ENCODE results near the gene LRRTM4.

LRRTM4 gene

GRCh38 chr2:77271262-77271661 is 250.9 kb downstream of the LRRTM4 start:
- Histone ChIP-seq H3K4me2 (ENCODE audit: low read length) (no peak overlapping the region), H3K27ac (ENCODE audit: low read length) (no peak overlapping the region), H2AFZ (ENCODE audit: low read depth, low read length) (no peak overlapping the region), H3K9me3 (ENCODE audit: insufficient read depth, low read length) (no peaks in the 10 kb centered on the region), H4K20me1 (ENCODE audit: insufficient read depth, low read length) (no peaks in the 10 kb centered on the region), H3K27me3 (ENCODE audit: low read depth, low read length) (no peaks in the 10 kb centered on the region), H3K36me3 (replicated peaks; ENCODE audit: low read depth, low read length) (no peaks in the 10 kb centered on the region), H3K4me1 (ENCODE audit: low read length) (peaks cover 9% of the 10 kb centered on the region), H3K79me2 (ENCODE audit: low read length) (no peaks in the 10 kb centered on the region), H3K9ac (ENCODE audit: low read length) (no peak overlapping the region), H3K4me3 (ENCODE audit: low read length) (no peak overlapping the region)
- TF ChIP-seq CTCF (IDR thresholded peaks at IDR 0.05; ENCODE audit: low read depth, low read length) (no peak), EZH2phosphoT487 (IDR thresholded peaks at IDR 0.05; ENCODE audit: low read depth) (no peak)

GRCh38 chr2:77270433-77270832 is 251.7 kb downstream of the LRRTM4 start:
- H4K20me1 ChIP-seq (ENCODE audit: insufficient read depth, low read length) = no peaks in the 10 kb centered on the region
- no peak overlapping the region; the same call in 1 of the 2 replicates for H3K4me2 ChIP-seq (ENCODE audit: low read length)
- TF ChIP-seq EZH2phosphoT487 (IDR thresholded peaks at IDR 0.05; ENCODE audit: low read depth) = no peak
- H3K9ac ChIP-seq (ENCODE audit: low read length) = no peak overlapping the region
- no peaks in the 10 kb centered on the region for H3K36me3 ChIP-seq (replicated peaks; ENCODE audit: low read depth, low read length)
- peak overlapping the region; percentile 52 for H2AFZ ChIP-seq (ENCODE audit: low read depth, low read length)
- H3K27me3 ChIP-seq (ENCODE audit: low read depth, low read length) = no peaks in the 10 kb centered on the region
- H3K9me3 ChIP-seq (ENCODE audit: insufficient read depth, low read length) = no peaks in the 10 kb centered on the region
- no peak overlapping the region for H3K27ac ChIP-seq (ENCODE audit: low read length)
- H3K4me1 ChIP-seq (ENCODE audit: low read length) = peaks cover 9% of the 10 kb centered on the region
- H3K79me2 ChIP-seq (ENCODE audit: low read length) = no peaks in the 10 kb centered on the region
- H3K4me3 ChIP-seq (ENCODE audit: low read length) = no peak overlapping the region

- Histone ChIP-seq H3K4me2 (ENCODE audit: low read length) (no peak overlapping the region), H4K20me1 (ENCODE audit: insufficient read depth, low read length) (no peaks in the 10 kb centered on the region), H3K4me1 (ENCODE audit: low read length) (peaks cover 9% of the 10 kb centered on the region), H3K79me2 (ENCODE audit: low read length) (no peaks in the 10 kb centered on the region), H2AFZ (ENCODE audit: low read depth, low read length) (no peak overlapping the region), H3K9ac (ENCODE audit: low read length) (no peak overlapping the region), H3K4me3 (ENCODE audit: low read length) (no peak overlapping the region), H3K27ac (ENCODE audit: low read length) (no peak overlapping the region), H3K36me3 (replicated peaks; ENCODE audit: low read depth, low read length) (no peaks in the 10 kb centered on the region), H3K27me3 (ENCODE audit: low read depth, low read length) (no peaks in the 10 kb centered on the region), H3K9me3 (ENCODE audit: insufficient read depth, low read length) (no peaks in the 10 kb centered on the region)
- TF ChIP-seq CTCF (IDR thresholded peaks at IDR 0.05; ENCODE audit: low read depth, low read length) (no peak), EZH2phosphoT487 (IDR thresholded peaks at IDR 0.05; ENCODE audit: low read depth) (no peak)
Measured at GRCh38 chr2:77268626-77269025, 253.6 kb downstream of the LRRTM4 start.

- no peaks in the 10 kb centered on the region for H3K4me1 ChIP-seq (ENCODE audit: low read length)
- no peaks in the 10 kb centered on the region for H3K9me3 ChIP-seq (ENCODE audit: insufficient read depth, low read length)
- H3K36me3 ChIP-seq (replicated peaks; ENCODE audit: low read depth, low read length) = no peaks in the 10 kb centered on the region
- no peak overlapping the region for H2AFZ ChIP-seq (ENCODE audit: low read depth, low read length)
- no peaks in the 10 kb centered on the region for H3K27me3 ChIP-seq (ENCODE audit: low read depth, low read length)
- H3K4me3 ChIP-seq (ENCODE audit: low read length) = no peak overlapping the region
- no peak for TF ChIP-seq EZH2phosphoT487 (IDR thresholded peaks at IDR 0.05; ENCODE audit: low read depth)
- no peak for TF ChIP-seq CTCF (IDR thresholded peaks at IDR 0.05; ENCODE audit: low read depth, low read length)
- no peaks in the 10 kb centered on the region for H4K20me1 ChIP-seq (ENCODE audit: insufficient read depth, low read length)
- no peak overlapping the region for H3K27ac ChIP-seq (ENCODE audit: low read length)
- no peaks in the 10 kb centered on the region for H3K79me2 ChIP-seq (ENCODE audit: low read length)
- no peak overlapping the region for H3K4me2 ChIP-seq (ENCODE audit: low read length)
- no peak overlapping the region for H3K9ac ChIP-seq (ENCODE audit: low read length)
Measured at GRCh38 chr2:77232909-77233425, 289.2 kb downstream of the LRRTM4 start.

All from OCI-LY3 (cell line).